GM21381 (cell line): Measurements from ENCODE around the gene OVCH2.
"Not testable (repeated sequence)": the region's sequence is repeated elsewhere in the genome, so short reads cannot be mapped to it uniquely, and the experiment has no call there.

ENCODE experiments used
- ATAC-seq: cut with Tn5 transposase; IDR thresholded peaks from one replicate; pipeline ENCODE4 v1.9.1; 2021; ENCODE audit warnings: mild to moderate bottlenecking, moderate library complexity; ENCODE audit not compliant: unreplicated experiment

The OVCH2 gene, protein sequence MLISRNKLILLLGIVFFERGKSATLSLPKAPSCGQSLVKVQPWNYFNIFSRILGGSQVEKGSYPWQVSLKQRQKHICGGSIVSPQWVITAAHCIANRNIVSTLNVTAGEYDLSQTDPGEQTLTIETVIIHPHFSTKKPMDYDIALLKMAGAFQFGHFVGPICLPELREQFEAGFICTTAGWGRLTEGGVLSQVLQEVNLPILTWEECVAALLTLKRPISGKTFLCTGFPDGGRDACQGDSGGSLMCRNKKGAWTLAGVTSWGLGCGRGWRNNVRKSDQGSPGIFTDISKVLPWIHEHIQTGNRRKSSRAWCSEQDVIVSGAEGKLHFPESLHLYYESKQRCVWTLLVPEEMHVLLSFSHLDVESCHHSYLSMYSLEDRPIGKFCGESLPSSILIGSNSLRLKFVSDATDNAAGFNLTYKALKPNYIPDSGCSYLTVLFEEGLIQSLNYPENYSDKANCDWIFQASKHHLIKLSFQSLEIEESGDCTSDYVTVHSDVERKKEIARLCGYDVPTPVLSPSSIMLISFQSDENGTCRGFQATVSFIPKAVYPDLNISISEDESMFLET

DNA sequence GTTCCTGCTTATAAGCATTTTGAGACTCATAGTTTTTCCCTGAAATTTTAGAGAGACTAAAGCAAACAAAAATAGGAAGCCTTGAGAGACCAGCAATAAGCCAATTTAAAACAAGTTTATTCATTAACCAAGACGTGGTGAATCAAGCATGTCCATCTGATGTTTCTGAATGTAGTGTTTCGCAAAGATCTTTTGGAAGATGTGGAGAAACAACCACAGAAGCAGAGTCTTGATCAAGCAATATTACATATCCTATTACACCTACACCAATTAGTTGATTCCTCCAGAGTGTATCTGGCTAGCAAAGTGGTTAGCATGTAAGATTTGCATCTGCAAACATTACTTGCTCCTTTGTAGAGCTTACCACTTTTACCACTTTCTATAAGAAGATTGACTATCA is at the start of gene OVCH2:
OVCH2 (minus strand) TSS at position 101 of the 400 bp plus-strand sequence; CDS start at position 18, 83 bp downstream.
- ATAC-seq = no peak

DNA sequence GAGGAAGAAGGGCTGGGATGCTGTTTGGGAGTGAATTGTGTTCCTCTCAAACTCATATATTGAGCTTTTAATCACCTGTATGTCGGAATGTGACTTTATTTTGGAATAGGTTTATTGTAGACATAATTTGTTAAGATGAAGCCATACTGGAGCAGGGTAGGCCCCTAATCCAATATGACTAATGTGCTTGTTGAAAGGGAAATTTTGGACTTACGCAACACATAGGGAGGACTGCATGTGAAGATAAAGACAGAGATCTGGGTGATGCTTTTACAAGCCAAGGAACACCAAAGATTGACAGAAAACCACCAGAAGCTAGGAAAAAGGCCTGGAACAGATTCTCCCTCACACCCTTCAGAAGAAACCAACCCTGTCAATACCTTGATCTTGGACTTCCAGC is 43.2 kb upstream of the OVCH2 start:
- ATAC-seq = no peak

DNA sequence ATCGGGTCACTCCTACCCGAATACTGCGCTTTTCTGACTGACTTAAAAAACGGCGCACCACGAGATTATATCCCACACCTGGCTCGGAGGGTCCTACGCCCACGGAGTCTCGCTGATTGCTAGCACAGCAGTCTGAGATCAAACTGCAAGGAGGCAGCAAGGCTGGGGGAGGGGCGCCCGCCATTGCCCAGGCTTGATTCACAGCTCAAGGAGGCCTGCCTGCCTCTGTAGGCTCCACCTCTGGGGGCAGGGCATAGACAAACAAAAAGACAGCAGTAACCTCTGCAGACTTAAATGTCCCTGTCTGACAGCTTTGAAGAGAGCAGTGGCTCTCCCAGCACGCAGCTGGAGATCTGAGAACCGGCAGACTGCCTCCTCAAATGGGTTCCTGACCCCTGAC is 28.5 kb upstream of the OVCH2 start:
- ATAC-seq = not testable (repeated sequence)

DNA sequence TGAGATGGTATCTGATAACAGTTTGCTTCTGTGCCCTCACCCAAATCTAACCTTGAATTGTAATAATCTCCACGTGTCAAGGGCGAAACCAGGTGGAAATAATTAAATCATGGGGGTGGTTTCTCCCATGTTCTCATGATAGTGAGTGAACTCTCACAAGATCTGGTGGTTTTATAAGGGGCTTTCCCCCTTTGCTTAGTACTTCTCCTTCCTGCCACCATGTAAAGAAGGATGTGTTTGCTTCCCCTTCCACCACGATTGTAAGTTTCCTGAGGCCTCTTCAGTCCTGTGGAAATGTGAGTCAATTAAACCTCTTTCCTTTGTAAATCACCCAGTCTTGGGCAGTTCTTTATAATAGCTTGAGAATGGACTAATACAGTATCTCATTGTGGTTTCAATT is 8.5 kb upstream of the OVCH2 start:
- no peak for ATAC-seq

DNA sequence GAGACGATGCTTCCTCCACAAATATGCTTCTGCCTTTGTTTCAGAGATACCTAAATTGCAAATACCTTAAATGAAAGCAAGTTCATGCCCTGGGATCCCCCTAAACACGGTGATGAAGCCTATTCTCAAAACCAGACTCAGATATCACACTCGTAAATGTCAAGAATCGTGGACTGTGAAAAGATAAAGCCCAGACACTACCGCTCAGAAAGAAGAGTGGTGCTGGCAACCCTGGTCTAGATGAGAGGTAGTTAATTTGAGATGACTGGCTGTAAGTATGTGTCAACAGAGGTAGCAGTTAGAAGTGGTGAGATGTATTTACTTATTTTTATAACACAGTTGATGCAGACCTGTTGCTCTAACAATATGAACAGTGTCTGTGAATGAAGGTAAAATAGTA is 2.5 kb downstream of the OVCH2 start:
- no peak for ATAC-seq

DNA sequence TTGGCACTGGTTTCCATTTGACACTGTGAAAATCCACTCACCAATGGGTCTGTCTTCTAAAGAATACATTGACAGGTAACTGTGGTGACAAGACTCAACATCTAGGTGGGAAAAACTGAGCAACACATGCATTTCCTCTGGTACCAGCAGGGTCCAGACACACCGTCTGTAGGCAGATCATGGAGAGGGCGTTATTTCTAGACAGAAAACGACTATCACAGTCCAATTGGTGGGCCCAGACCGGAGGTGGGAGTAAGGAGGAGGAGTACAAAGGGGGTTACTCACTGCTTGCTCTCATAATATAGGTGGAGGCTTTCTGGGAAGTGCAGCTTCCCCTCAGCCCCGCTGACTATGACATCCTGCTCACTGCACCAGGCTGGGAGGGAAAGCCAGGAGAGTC is 9.9 kb downstream of the OVCH2 start:
- ATAC-seq = no peak

DNA sequence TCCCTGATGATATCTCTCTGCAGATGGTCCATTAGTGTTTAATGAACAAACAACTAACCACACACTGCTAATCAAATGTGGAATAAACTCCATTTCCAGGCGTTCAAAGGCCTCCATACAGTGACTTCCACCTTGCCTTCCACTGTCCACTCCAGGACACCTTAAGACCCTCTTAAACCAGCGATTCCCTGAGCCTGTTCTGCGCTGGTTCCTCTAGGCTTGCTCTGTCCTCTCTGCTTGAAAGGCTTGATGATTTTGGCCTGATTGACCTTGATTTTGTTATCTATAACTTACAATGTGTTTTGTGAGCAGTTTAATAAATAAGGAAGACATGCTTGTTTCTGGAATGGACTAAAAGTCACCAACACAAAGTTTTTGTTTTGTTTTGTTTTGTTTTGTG is 12.0 kb downstream of the OVCH2 start:
- ATAC-seq = no peak

DNA sequence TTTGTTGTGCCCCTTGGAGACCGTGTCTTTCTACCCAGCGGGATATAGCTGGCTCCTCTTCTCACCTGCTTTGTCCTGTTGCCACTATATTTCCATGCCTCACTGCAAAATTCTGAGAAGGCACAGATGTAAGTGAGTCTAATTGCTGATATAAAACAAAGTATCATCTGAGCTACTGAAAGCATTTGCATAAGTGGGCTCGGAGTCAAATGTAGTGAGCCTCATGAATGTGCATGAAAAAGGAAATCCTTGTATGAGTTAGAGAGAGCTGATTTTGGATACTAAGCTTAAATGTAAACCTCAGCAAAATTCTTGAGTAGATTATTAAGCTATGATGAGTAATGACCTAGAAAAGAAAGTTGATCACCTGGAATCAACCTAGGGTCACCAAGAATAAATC is 13.9 kb downstream of the OVCH2 start:
- no peak for ATAC-seq

DNA sequence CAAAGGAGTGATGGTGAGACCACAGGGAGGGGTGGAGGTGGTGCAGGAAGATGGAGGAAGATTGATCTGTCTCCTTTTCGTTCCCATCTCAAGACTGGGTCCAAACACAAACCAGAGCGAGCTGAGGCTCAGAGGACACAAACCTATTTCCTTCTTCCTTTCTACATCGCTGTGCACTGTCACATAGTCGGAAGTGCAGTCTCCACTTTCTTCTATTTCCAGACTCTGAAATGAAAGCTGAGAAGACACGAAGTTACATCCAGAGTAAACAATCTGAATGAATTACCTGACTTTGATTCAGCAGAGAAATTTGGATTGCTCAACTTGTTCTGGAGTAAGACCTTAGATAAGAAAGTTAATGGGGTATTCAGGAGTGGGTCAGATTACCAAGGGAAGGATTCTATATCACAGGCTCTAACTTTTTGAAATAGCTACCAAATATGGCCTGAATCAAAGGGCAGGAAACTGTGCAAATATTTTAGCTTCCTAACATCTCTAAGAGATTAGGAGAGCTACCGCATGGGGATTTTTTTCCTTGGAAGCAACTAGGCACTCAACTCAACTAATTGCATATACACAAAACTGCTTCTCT is 14.4 kb downstream of the OVCH2 start:
- ATAC-seq = no peak

DNA sequence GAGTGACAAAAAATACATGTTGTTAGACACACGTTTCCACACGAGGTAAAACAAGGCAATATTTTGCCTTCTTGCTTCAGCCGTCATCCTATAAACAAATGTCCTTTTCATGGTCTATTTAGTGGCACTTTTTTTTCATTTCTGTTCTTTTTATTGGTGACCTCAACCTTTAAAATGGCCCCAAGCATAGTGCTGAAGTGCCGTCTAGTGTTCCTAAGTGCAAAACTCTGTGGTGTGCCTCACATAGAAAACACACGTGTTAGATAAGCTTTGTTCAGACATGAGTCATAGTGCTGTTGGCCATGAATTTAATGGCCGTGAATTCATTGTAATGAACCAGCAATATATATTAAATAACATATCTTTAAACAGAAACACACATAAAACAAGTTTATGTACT is 15.6 kb downstream of the OVCH2 start:
- no peak for ATAC-seq

DNA sequence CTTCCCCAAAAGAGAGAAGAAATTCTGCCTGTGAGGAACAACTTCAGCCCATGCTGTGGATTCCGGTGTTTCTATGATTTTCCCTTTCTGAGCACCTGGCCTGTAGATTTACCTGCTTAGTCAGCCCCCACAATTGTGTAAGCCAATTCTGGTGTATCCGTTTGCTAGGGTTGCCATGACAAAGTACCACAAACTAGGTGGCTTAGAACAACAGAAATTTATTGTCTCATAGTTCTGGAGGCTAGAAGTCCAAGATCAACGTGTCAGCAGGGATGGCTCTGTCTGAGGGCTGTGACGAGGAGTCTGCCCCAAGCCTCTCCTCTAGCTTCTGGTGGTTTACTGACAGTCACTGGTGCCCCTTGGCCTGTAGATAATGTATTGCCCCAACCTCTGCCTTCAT is 17.0 kb downstream of the OVCH2 start:
- no peak for ATAC-seq

DNA sequence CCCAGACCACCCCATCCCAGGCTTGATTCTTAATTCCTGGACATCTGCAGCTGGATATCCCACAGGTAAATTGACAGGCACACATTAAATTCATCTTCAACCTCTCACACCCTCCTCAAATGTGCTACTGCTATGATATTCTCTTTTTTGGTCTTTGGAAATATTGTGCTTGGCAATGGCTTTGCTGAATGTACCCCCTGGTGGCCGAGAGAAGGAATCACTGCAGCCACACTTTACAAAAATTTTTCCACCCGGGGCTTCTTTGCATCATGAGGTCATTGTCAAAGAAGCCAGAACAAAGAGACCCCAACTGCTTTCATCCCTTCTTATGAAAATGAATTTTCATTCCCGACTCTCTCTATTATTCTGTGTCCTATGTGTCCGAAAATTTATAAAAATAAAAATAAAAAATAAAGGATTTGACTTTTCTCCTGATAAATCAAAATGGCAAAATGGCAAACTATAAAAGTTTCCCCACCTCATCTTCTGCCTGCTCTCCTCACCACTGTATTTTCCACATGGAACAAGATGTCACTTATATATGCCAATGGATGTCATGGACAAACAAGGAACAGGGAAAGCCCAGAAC is 17.9 kb downstream of the OVCH2 start:
- peak; percentile 75 for ATAC-seq

DNA sequence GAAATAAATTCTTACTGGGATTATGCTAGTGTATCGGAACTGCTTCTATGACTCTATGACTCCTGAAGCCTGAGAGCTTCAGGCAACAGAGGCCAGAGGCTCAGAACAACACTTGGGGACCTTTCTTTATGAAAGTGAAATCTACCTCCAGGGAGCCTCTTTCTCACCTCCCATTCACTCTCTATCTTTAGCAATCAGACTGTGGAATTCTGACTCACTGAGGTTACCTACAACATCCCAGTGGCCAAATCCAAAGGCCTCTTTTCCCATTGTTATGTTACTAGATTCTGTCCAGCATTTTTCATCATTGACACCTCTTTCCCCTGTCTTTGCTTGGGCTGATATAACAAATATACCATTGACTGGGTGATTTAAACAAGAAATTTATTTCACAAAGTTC is 18.9 kb downstream of the OVCH2 start:
- ATAC-seq = no peak

DNA sequence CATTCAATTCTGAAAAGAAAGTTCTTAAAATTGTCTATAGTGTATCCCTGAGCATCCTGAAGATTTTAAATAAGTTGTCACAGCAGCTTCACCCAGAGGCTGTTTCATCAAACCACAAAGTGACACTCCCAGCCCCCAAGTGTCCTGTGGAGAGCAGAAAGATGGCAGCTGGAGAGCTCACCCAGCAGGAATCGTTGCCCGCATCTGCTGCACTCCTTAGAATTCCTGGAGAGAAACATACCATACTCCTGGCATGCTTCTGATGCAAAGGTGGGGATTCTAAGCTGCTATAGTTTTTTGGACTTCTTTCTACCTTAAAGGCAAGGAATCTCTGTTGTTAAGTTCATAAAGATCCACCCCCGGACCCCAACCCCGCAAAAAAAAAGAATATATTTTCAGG is 19.5 kb downstream of the OVCH2 start:
- ATAC-seq = no peak

DNA sequence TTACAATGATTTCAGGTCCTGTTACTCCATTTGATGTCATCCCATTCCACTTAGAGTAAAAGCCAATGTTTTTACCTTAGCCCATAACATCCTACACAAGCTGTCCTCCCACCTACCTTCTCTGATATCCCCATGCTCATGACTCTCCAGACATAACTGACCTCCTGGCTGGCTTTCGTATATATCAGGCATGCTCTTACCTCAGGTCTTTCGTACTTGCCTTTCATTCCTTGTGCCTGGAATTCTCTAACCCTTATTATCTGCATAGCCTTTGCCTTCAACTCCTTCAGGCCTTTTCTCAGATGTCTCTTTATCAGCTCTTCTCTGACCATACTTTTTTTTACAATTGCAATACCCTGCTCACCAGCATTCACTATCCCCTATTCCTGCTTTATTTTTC is 22.7 kb downstream of the OVCH2 start:
- no peak for ATAC-seq

DNA sequence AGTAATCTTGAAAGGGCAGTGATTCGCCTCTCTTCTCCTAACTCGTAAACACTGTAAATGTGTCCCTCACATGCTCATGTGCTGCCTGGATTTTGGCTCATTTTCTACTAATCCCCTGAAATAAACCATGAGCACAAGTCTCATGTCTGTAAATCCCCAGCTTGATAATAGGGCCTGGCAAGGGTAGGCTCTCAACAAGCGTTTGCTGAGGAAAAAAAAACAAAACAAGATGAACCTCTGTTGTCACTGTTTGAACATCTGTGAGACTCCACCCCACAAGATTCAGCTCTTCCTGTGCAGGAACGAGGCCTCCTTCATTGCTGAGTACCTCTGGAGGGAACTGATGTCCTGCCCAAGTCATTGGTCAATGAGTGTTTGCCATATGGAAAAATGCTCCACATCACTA is 28.5 kb downstream of the OVCH2 start:
- ATAC-seq = no peak

DNA sequence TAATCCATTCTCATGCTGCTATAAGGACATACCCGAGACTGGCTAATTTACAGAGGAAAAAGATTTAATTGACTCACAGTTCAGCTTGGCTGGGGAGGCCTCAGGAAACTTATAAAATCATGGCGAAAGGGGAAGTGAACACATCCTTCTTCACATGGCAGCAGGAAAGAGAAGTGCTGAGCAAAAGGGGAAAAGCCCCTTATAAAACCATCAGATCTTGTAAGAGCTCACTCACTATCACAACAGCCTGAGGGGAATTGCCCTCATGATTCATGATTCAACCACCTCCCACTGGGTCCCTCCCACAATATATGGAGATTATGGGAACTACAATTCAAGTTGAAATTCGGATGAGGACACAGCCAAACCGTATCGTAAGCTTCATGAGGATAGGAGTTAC is 29.2 kb downstream of the OVCH2 start:
- ATAC-seq = no peak

DNA sequence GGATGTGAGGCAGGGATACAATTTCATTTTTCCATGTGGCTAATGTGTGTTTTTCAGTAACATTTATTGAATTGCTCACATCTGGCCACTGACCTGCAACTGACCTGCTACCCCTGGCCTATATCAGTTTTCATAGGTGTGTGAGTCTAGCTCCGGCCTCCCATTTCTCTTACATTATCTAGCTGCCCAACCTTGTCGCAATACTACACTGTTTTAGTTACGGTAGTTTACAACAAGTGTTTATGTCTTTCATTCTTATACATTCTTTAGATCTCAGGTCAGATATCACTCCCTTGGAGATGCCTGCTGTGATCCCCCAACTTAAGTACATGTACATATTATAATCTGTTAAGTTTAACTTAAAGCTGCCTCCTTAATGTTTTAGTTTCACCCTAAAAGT is 30.6 kb downstream of the OVCH2 start:
- no peak for ATAC-seq

DNA sequence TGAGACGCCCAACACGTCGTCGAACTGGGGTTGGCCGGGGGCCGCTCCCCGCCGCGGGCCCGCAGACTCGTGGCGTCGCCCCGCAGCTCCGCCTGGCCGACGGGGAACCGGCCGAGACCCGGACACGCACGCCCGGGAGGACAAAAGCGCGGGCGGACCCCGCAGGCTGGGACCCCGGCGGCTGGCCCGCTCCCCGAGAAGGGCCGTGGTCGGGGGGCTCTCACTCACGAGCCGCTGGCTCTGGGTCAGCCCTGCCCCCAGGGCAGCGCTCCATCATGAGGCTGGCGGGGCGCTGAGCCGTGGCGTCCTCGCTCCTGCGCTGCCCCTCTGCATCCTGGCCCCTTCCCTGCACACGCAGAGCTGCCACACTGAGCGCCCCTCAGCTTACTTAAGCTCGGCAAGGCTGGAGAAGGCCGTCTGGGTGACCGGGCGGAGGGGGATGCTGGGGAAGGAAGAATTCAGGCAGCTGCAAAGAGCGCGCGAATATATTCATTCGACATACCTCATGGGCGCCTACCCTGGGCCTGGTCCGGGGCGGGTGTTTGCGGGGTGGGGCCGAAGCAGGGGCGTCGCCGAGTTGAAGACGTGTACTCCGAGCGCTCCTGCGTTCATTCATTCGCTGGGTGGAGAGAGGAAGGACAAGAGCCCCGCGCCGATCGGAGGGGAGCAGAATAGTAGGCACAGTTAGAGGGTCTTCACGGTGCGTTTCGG is 32.4 kb downstream of the OVCH2 start:
- no peak for ATAC-seq

DNA sequence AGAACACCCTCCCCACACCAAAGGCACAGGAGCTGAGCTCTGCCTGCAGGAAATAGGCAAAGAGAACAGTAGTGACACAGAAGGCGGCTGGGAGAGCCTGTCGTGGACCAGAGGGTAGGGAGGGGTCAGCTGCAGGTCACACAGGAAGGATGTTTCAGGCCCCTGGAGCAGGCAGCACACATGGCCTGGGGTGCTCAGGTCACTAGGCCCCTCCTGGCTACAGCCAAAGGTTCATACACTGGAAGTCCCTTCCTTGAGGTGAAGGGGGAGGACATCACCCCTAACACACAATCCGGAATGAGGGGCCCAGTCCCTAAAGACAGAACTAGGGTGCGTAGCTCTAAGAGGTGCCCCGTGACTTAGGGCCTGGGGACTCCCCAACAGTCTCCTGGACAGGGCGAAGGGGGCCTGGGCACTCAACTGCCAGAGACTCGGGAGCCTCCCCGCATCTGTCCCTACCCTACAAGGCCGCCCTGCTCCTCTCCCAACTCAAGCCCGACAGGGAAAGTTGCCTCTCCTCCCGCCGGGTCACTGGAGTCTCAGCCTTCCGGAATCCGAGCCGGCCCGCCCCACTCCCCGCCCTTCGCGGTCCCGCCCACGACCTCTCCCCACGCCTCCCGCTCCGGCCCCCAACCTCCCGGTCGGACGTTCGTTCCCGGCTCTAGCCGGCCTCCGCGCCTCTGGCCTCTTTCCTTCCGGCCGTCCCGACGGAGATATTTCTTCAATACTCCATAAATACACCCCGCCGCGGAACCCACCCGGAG is 33.1 kb downstream of the OVCH2 start, which contains the start of gene CYB5R2:
CYB5R2 (minus strand) TSS at position 541 of the 764 bp plus-strand sequence. CDS start 675 bp downstream, outside the sequence.
- no peak for ATAC-seq
